Glomerular endothelial cell (primary cell): ENCODE measurements around the gene RBM26. TPM values are rescaled to one million over a fixed set of nuclear protein-coding genes. Genes with fewer than 3 reads are reported as not detected.
"Not testable (repeated sequence)": the region's sequence is repeated elsewhere in the genome, so short reads cannot be mapped to it uniquely, and the experiment has no call there.

Experiments
- DNase-seq: peaks from one replicate; pipeline ENCODE4 v3.0.0-alpha.2; 2011; ENCODE audit warnings: low read depth, low spot score; ENCODE audit errors: extremely low read depth
- total RNA-seq: library from RNA; depleted of rRNA; stranded (reverse); fragments of >200 nt; gene quantifications from 2 replicates; pipeline ENCODE4 v1.2.3, GENCODE V29; 2015

The RBM26 gene
- total RNA-seq, 1 donor from 2014 or later = 30.7 TPM

GRCh38 chr13:79392882-79393563 is 13.0 kb downstream of the RBM26 start:
- DNase-seq = no peak

DNA sequence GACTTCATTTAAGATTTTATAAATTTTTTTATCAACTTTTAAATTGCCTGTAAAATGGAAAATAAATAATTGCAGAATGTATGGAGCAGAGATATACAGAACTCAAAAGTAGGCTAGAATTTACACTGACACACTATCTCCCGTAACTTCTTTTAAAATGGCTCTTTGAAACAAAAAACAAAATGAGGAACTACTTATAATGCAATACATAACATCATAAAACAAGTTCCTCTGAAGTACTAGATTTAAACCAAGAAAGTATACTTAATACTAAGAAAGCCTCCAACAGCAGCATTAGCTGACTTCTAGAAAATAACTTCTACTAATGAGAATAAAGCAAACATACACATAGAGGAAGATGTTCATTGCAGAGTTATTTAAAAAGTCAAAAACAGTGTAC is 17.0 kb downstream of the RBM26 start:
- no peak for DNase-seq

DNA sequence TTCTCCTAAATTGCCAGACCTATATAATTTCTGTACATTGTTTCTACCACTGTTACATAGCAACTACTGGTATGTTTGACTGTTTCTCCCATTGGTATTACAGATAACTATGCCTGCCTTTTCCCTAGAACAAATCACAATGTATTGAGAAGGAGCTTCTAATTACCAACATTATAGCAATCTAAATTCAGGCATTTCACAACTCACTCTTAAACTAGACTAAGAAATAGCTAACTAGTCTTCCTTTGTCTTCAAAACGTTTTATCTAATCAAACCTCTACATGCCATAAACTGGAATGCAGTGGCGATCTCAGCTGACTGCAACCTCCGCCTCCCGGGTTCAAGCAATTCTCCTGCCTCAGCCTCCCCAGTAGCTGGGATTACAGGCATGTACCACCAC is 18.2 kb downstream of the RBM26 start:
- no peak for DNase-seq

DNA sequence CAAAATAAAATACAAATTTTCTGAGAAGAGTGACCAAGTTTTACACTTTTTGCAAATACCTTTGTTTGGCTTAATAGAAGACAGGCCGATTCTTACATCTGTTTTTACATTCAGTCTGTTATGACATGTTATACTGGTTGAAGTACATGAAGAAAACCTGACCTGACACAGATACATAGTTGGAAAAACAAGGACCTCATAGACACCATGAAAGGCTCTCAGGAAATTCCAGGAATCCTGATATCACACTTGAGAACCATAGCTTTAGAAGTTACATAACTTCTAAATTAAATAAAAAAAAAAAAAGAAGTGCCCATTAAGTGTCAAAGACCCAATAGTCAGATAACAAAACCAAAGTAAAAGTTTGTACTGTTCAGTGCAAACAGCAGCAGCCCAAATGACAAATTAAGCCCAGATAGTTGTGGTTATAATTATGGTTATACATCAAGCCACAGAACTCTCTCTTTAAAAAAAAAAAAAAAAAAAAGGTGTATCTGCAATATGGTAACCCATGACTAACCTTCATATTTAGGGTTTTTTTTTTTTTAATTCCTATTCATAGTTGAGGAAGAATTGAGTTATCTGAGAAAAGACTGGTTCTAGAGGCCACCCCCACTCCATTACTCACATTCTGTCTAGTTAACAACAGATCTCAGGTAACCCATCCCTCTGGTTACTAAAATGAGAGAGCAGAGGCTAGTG is 19.8 kb downstream of the RBM26 start:
- no peak for DNase-seq

- no peak for DNase-seq
Measured at GRCh38 chr13:79385694-79386093, 20.4 kb downstream of the RBM26 start.

DNA sequence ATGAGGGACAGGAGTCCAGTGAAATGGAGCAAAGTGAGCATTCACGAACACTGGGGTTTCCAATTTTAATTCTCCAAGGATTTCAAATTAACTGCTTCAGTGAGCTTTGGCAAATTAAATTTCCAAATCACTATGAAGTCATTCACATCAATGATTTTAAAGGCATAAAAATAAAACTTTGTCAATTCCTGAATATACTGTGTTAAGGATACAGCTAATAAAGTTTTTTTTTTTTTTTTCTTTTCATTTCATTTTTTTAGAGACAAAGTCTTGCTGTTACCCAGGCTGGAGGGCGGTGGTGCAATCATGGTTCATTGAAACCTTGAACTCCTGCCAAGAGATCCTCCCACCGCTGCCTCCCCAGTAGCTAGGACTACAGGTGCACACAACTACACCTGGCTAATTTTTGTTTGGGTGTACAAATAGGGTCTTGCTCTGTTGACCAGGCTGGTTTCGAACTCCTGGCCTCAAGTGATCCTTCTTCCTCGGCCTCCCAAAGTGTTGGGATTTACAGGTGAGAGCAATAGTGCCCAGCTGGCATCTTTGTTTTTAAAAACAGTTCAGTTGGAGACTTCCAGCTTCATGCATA is 21.9 kb downstream of the RBM26 start:
- no peak for DNase-seq

- DNase-seq = no peak
Measured at GRCh38 chr13:79382545-79383275, 23.3 kb downstream of the RBM26 start.

DNA sequence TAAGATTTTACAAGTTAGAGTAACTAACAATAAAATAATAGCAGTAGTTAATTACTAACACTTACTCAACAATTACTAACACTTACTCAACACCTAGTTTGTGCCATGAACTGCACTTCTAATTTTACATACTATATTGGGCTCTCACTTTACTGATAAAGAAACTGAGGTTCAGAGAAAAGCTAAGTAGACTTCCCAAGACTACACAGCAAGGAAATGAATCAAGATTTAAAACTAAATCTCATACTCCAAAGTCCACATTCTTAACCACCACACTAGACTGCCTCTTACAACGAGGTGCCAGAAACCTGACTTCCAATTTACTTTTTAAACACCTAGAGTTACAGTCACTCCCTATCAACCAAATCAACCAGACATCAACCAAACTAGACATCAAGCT is 25.1 kb downstream of the RBM26 start:
- DNase-seq = no peak

DNA sequence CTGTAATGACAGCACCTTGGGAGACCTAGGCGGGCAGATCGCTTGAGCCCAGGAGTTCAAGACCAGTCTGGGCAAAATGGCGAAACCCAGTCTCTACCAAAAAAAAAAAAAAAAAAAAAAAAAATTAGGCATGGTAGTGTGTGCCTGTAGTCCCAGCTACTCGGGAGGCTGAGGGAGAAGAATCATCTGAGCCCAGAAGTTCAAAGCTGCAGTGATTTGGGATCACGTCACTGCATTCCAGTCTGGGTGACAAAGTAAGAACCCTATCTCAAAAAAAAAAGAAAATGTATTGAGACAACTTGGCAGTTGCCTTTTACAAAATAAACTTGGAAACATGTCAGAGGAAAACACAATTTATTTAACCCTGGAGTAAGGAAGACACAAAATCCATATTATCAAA is 26.8 kb downstream of the RBM26 start:
- DNase-seq = no peak

DNA sequence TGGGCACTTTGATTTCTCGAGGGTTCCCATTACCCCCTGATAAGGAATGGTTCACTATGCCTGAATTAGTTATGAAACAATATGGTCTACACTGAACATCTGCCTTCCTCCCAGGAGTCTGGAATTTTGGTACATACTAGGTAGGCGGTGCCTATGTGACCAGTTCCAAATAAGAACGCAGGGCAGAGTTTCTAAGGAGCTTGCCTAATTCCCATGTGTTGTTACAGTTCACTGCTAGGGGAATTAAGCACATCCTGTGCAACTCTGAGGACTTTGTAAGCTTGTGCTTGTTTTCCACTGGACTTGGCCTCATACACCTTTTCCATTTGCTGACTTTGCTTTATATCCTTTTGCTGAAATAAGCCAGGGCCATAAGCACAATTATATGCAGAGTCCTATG is 29.2 kb downstream of the RBM26 start:
- no peak for DNase-seq

- DNase-seq = no peak
Measured at GRCh38 chr13:79374578-79374977, 31.5 kb downstream of the RBM26 start.

- DNase-seq = no peak
Measured at GRCh38 chr13:79373916-79374315, 32.1 kb downstream of the RBM26 start.

DNA sequence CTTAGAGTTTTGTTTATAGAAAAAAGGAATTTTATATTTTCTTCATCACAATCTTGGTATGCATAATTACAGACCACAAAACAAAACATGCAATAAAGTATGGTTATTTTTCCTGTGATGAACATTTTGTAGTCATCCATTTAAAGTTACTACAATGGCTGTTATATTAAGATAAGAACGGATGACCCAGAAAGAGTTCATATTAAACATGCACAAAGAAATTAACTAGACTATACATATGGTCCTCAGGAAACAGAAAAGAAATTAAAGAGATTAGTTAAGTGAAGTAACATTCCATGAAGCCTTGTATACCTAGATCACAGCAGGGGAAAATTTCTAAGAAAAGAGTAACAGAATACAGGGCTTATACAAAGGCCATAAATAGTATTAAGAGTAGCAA is 36.8 kb downstream of the RBM26 start:
- no peak for DNase-seq

GRCh38 chr13:79365981-79366380 is 40.1 kb downstream of the RBM26 start:
- no peak for DNase-seq

DNA sequence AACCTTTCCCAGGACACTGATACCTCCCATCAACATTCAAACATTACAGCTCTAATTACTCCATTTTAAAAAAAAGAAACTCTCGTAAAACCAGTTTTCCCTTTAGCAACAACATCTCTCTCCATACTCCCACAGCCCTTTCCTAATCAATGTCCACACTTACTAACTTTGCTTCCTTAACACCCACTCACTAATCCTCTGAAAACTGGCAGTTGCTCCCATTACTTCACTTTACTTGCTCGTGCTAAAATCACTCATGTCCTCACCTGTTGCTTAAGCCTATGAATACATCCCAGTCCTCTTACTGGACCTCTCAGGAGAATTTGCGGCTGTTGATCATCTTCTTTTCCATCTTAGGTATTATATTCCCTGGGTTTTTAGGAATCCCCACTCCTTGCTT is 44.8 kb downstream of the RBM26 start:
- DNase-seq = no peak

- no peak for DNase-seq
Measured at GRCh38 chr13:79360095-79360494, 46.0 kb downstream of the RBM26 start.

DNA sequence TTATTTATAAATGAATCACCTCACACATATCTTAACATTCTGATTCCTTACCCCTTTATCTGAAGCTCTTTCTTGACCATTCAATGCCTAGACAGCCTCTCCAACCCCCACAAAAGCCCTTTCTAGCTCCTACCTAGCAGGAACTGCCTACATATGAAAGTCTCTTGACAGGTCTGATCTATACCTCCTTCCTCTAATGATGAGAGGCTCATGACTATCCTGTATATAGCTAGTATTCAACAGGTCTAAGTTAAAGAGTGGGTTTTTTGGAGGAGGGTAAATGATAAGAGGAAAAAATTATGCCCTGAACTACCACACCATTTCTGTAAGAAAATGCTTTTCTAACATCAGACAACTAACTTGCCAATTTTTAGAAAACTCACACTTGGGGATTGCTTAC is 47.0 kb downstream of the RBM26 start:
- DNase-seq = no peak

GRCh38 chr13:79354285-79354684 is 51.8 kb downstream of the RBM26 start:
- no peak for DNase-seq

DNA sequence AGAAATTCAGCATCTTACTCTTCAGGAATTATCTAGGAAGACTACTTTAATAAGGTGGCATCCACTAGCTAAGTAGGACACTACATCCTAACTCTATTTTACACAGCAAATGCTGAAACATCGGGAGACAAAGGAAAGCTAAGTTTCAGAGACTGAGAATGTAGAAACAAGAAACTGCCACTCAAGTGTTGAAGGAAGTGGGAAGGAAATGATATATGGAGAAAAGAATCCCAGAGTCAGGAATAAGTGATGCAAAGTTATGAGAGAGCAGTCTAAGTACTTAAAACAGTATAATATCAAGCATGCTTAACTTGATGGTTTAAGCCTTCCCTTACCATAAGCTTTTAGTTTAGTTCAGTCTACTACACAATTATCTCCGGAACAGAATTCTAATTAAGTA is 52.4 kb downstream of the RBM26 start:
- peak; percentile 31 for DNase-seq

DNA sequence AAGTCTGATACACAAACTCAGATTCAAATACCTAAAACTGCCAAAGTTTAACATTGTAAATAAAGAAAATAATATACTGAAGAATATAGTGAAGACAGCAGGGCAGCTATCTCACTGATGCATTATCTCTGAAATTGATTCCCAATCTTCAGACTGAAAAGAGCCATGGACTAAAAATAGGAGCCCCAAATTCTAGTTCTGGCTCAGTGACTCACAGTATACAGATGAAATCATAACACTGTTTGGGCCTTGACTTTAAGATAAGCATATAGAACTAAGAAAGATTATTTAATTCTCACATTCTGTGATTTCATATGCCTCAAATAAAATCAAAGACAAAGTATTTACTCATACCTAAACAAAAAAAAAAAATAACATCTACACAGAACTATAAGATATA is 53.9 kb downstream of the RBM26 start:
- no peak for DNase-seq

DNA sequence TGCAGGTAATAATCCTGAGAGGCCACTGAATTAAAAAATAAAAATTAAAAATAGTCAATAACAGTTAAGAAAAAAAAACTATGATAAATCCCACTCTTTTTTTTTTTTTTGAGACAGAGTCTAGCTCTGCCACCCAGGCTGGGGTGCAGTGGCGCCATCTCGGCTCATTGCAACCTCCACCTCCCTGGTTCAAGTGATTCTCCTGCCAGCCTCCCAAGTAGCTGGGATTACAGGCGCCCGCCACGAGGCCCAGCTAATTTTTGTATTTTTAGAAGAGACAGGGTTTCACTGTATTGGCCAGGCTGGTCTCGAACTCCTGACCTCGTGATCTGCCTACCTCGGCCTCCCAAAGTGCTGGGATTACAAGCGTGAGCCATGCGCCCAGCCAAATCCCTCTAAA is 56.4 kb downstream of the RBM26 start:
- not testable (repeated sequence) for DNase-seq

DNA sequence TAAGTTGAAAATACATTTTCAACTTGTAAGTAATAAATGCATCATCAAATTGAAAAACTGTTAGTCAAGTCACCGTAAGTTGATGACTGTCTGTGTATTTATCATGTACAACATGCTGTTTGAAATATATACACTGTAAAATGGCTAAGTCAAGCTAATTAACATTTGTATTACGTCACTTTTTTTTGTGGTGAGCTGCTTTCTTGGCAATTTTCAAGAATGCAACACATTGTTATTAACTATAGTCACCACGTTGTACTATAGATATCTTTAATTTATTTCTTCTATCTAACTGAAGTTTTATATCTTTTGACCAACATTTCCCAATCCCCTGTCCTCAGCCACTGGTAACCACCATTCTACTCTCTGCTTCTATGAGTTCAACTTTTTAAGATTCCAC is 57.0 kb downstream of the RBM26 start:
- no peak for DNase-seq
